ENCODE measurements around the gene SNRPA1.
"Not testable (repeated sequence)": the region's sequence is repeated elsewhere in the genome, so short reads cannot be mapped to it uniquely, and the experiment has no call there.

The SNRPA1 gene

GRCh38 chr15:101303408-101303807, 8.4 kb upstream of the SNRPA1 start:
- H3K4me3 ChIP-seq (ENCODE audit: low read depth, low read length) = no peak overlapping the region
- CTCF ChIA-PET = interaction anchor here (1.4 to 18.3 kb wide), 5 partner anchors 11 to 348 kb away, joined by 4 to 353 read pairs (median 12); partner anchors contain the start of gene TM2D3
- no peak for TF ChIP-seq CTCF (IDR thresholded peaks at IDR 0.05; ENCODE audit: insufficient read depth, low read length, missing control alignments)
- POLR2A ChIA-PET = interaction anchor here (0.6 kb wide), 1 partner anchor 183 kb away, joined by 5 read pairs; no protein-coding TSS in a partner anchor
- DNase-seq (ENCODE audit: low read depth, low spot score) = no peak

GRCh38 chr15:101296418-101297405, 1.7 kb upstream of the SNRPA1 start:
- no peak for DNase-seq (ENCODE audit: low read depth, low spot score)
- H3K4me3 ChIP-seq (ENCODE audit: low read depth, low read length) = peak overlapping the region; percentile 91
- CTCF ChIA-PET = interaction anchor here (1.2 to 18.3 kb wide), 5 partner anchors 9 to 361 kb away, joined by 3 to 353 read pairs (median 6); no protein-coding TSS in a partner anchor
- POLR2A ChIA-PET = no interaction called here
- no peak for TF ChIP-seq CTCF (IDR thresholded peaks at IDR 0.05; ENCODE audit: insufficient read depth, low read length, missing control alignments)

- no peak for TF ChIP-seq CTCF (IDR thresholded peaks at IDR 0.05; ENCODE audit: insufficient read depth, low read length, missing control alignments)
These were observed 636 bp upstream of the SNRPA1 start for GRCh38 chr15:101295607-101296161.

GRCh38 chr15:101293122-101293521, 1.9 kb downstream of the SNRPA1 start:
- no peak for TF ChIP-seq CTCF (IDR thresholded peaks at IDR 0.05; ENCODE audit: insufficient read depth, low read length, missing control alignments)
- ChIA-PET POLR2A (no interaction called here), CTCF (interaction anchor here (1.1 to 18.3 kb wide), 4 partner anchors 8 to 346 kb away, joined by 3 to 353 read pairs (median 10); no protein-coding TSS in a partner anchor)
- H3K4me3 ChIP-seq (ENCODE audit: low read depth, low read length) = peak overlapping the region; percentile 91
- DNase-seq (ENCODE audit: low read depth, low spot score) = no peak

More at GRCh38 chr15:101295607-101296161, 636 bp upstream of the SNRPA1 start:
- peak overlapping the region; percentile 91 for H3K4me3 ChIP-seq (ENCODE audit: low read depth, low read length)
- POLR2A ChIA-PET = interaction anchor here (1.2 kb wide), 1 partner anchor 10 kb away, joined by 6 read pairs; no protein-coding TSS in a partner anchor
- CTCF ChIA-PET = interaction anchor here (2.8 to 18.3 kb wide), 2 partner anchors 10 to 343 kb away, joined by 18 to 353 read pairs; no protein-coding TSS in a partner anchor
- no peak for DNase-seq (ENCODE audit: low read depth, low spot score)

- H3K4me3 ChIP-seq (ENCODE audit: low read depth, low read length) = no peak overlapping the region
- DNase-seq (ENCODE audit: low read depth, low spot score) = no peak
- CTCF ChIA-PET = interaction anchor here (1.0 to 11.0 kb wide), 15 partner anchors 9 to 364 kb away, joined by 3 to 159 read pairs (median 7); no protein-coding TSS in a partner anchor
- POLR2A ChIA-PET = no interaction called here
- TF ChIP-seq CTCF (IDR thresholded peaks at IDR 0.05; ENCODE audit: insufficient read depth, low read length, missing control alignments) = peak; percentile 29
These were observed 6.0 kb downstream of the SNRPA1 start for GRCh38 chr15:101288905-101289513.

- DNase-seq (ENCODE audit: low read depth, low spot score); POLR2A ChIA-PET; H3K4me3 ChIP-seq (ENCODE audit: low read depth, low read length): not testable (repeated sequence)
- CTCF ChIA-PET = interaction anchor here (0.8 to 11.0 kb wide), 8 partner anchors 8 to 361 kb away, joined by 3 to 159 read pairs (median 6); no protein-coding TSS in a partner anchor
These were observed 7.7 kb downstream of the SNRPA1 start for GRCh38 chr15:101287342-101287741.

Data from AG04449 (cell line).